Esophagus muscularis mucosa (tissue), 3 donors: ENCODE results near the gene RFTN1.

Experiments
- CTCF ChIP-seq, 3 experiments: fragments of 200-600 bp in 2 of 3; fragments of 450-650 bp in 1 of 3; sonication (generic) in 2 of 3; IDR thresholded peaks; one replicate each; pipeline ENCODE4 v1.5.1; 2017 to 2019; ENCODE audit warnings: antibody characterized with exemption in 3 of 3, mild to moderate bottlenecking in 2 of 3, moderate library complexity in 1 of 3
- POLR2A ChIP-seq: fragments of 450-650 bp; IDR thresholded peaks from one replicate; pipeline ENCODE4 v1.6.1; 2017; ENCODE audit warnings: antibody characterized with exemption, moderate library complexity, mild to moderate bottlenecking, low read depth
- POLR2AphosphoS5 ChIP-seq, 2 donors: sonication (generic); formaldehyde crosslinking; IDR thresholded peaks; one replicate each; pipeline ENCODE4 v1.6.1; 2017; ENCODE audit warnings: antibody characterized with exemption in 2 of 2

- TF ChIP-seq POLR2A (no peak), CTCF (IDR thresholded peaks at IDR 0.05) (no peak), POLR2AphosphoS5 (IDR thresholded peaks at IDR 0.05) (no peak)
Observed at GRCh38 chr3:16504692-16505091, 8.8 kb downstream of the RFTN1 start.
